ENCODE results near the gene SPECC1.

Gene SPECC1

GRCh38 chr17:20045476-20045875 is 36.3 kb downstream of the SPECC1 start:
- Histone ChIP-seq H3K4me1 (ENCODE audit: insufficient read depth, low read length) (no peaks in the 10 kb centered on the region; the same call in 1 of the 2 replicates), H3K9me3 (ENCODE audit: insufficient read depth, low read depth, low read length) (no peaks in the 10 kb centered on the region), H3K4me3 (ENCODE audit: low read length) (no peak overlapping the region), H3K36me3 (ENCODE audit: insufficient read depth, low read length) (no peaks in the 10 kb centered on the region), H3K27me3 (ENCODE audit: insufficient read depth, low read length) (no peaks in the 10 kb centered on the region), H3K27ac (ENCODE audit: low read depth, low read length) (no peak overlapping the region), H3K9ac (ENCODE audit: low read depth, low read length) (no peak overlapping the region)
- WGBS: 89% methylated on average over 1 of the region's 1 CpG

GRCh38 chr17:20046629-20047028 is 37.5 kb downstream of the SPECC1 start:
- Histone ChIP-seq H3K27ac (ENCODE audit: low read depth, low read length) (no peak overlapping the region), H3K4me3 (ENCODE audit: low read length) (no peak overlapping the region), H3K27me3 (ENCODE audit: insufficient read depth, low read length) (no peaks in the 10 kb centered on the region), H3K4me1 (ENCODE audit: insufficient read depth, low read length) (no peaks in the 10 kb centered on the region; the same call in 1 of the 2 replicates), H3K36me3 (ENCODE audit: insufficient read depth, low read length) (no peaks in the 10 kb centered on the region), H3K9me3 (ENCODE audit: insufficient read depth, low read depth, low read length) (no peaks in the 10 kb centered on the region), H3K9ac (ENCODE audit: low read depth, low read length) (no peak overlapping the region)
- 84% methylated on average over 8 of the region's 8 CpGs for WGBS

GRCh38 chr17:20051624-20052023 is 42.5 kb downstream of the SPECC1 start:
- WGBS: 92% methylated on average over 2 of the region's 2 CpGs
- Histone ChIP-seq H3K27ac (ENCODE audit: low read depth, low read length) (no peak overlapping the region), H3K4me1 (ENCODE audit: insufficient read depth, low read length) (no peaks in the 10 kb centered on the region; the same call in 1 of the 2 replicates), H3K9me3 (ENCODE audit: insufficient read depth, low read depth, low read length) (peaks cover 4% of the 10 kb centered on the region; the same call in 1 of the 2 replicates), H3K27me3 (ENCODE audit: insufficient read depth, low read length) (no peaks in the 10 kb centered on the region), H3K9ac (ENCODE audit: low read depth, low read length) (no peak overlapping the region), H3K4me3 (ENCODE audit: low read length) (no peak overlapping the region), H3K36me3 (ENCODE audit: insufficient read depth, low read length) (no peaks in the 10 kb centered on the region)

- Histone ChIP-seq H3K36me3 (ENCODE audit: insufficient read depth, low read length) (no peaks in the 10 kb centered on the region), H3K27ac (ENCODE audit: low read depth, low read length) (no peak overlapping the region), H3K9ac (ENCODE audit: low read depth, low read length) (no peak overlapping the region), H3K4me3 (ENCODE audit: low read length) (no peak overlapping the region), H3K4me1 (ENCODE audit: insufficient read depth, low read length) (no peaks in the 10 kb centered on the region), H3K9me3 (ENCODE audit: insufficient read depth, low read depth, low read length) (peaks cover 4% of the 10 kb centered on the region; the same call in 1 of the 2 replicates), H3K27me3 (ENCODE audit: insufficient read depth, low read length) (no peaks in the 10 kb centered on the region)
- WGBS: 97% methylated on average over 4 of the region's 4 CpGs
Measured at GRCh38 chr17:20053361-20053964, 44.3 kb downstream of the SPECC1 start.

- Histone ChIP-seq H3K9me3 (ENCODE audit: insufficient read depth, low read depth, low read length) (no peaks in the 10 kb centered on the region), H3K36me3 (ENCODE audit: insufficient read depth, low read length) (no peaks in the 10 kb centered on the region), H3K27me3 (ENCODE audit: insufficient read depth, low read length) (no peaks in the 10 kb centered on the region), H3K27ac (ENCODE audit: low read depth, low read length) (no peak overlapping the region), H3K9ac (ENCODE audit: low read depth, low read length) (no peak overlapping the region), H3K4me1 (ENCODE audit: insufficient read depth, low read length) (peaks cover 15% of the 10 kb centered on the region), H3K4me3 (ENCODE audit: low read length) (no peak overlapping the region)
- WGBS: 83% methylated on average over 3 of the region's 3 CpGs
Measured at GRCh38 chr17:20059728-20060188, 50.6 kb downstream of the SPECC1 start.

DNA sequence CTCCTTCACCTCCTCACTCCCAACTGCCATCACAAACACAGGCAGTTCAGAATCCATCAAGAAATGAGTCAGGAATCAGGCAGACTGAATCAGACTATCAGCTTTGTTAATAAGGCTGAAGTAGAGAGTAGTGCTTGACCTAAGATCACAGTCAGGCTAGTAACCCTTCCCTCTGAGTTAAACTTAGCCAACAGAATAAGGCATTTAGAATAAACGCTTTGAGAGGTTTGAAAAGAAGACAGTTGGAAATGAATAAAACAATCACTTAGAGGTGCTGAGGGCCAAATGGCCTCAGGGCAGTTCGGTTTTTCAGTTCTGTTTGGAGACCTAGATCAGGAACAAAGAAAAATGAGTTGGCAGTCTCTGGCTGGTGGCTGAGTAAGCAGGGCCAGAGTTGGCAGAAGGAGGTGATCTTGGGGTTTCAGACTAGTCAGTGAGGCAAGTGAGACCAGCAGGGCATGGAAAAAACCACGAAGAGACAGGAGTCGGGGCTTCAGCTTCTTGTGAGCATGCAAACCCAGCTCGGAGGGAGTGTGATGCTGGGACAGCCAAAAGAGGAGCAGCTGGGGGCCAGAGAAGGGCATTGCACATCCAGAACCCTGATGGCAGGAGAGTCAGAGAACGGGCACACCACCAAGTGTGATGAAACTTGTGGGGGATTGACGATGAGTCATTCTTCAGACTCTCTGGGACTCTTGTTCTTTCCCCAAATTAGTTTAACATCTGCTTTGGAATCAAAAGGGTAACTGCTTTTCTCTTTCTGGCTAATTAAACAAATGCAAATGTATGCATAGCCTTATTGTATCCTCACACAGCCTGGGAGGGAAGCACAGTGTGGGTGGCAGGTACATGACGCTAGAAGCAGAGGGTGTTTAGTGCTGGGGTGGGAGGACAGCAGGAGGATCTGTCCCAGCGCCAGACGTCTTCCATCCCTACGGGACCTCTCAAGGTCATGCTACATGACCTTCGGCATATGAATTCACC is 54.8 kb downstream of the SPECC1 start:
- H3K36me3 ChIP-seq (ENCODE audit: insufficient read depth, low read length): no peaks in the 10 kb centered on the region
- no peak overlapping the region for H3K4me3 ChIP-seq (ENCODE audit: low read length)
- 65% methylated on average over 12 of the region's 12 CpGs for WGBS
- H3K4me1 ChIP-seq (ENCODE audit: insufficient read depth, low read length): peaks cover 16% of the 10 kb centered on the region
- no peak overlapping the region for H3K9ac ChIP-seq (ENCODE audit: low read depth, low read length)
- H3K27me3 ChIP-seq (ENCODE audit: insufficient read depth, low read length): no peaks in the 10 kb centered on the region
- no peaks in the 10 kb centered on the region for H3K9me3 ChIP-seq (ENCODE audit: insufficient read depth, low read depth, low read length)
- H3K27ac ChIP-seq (ENCODE audit: low read depth, low read length): no peak overlapping the region

DNA sequence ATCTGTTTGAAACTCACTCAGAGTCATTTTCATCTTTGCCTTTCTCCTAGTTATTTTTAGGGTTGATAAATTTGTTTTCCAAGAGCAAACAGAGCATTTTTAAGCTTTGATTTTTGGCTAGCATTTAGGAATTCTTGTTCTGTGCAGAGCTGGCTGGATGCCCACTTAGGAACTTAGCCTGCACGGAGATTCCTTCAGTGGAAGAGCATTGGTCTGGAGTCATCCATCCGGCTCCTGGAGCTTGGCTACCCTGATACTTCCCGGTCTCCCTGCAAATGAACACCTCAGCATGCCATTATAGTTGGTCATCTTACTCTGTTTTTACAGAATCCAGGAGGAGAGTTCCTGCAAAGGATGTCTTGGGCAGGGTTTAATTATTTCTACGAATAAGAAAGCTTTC is 57.1 kb downstream of the SPECC1 start:
- H3K4me3 ChIP-seq (ENCODE audit: low read length): no peak overlapping the region
- peaks cover 16% of the 10 kb centered on the region for H3K4me1 ChIP-seq (ENCODE audit: insufficient read depth, low read length)
- H3K36me3 ChIP-seq (ENCODE audit: insufficient read depth, low read length): no peaks in the 10 kb centered on the region
- H3K27me3 ChIP-seq (ENCODE audit: insufficient read depth, low read length): no peaks in the 10 kb centered on the region
- WGBS: 90% methylated on average over 4 of the region's 4 CpGs
- H3K27ac ChIP-seq (ENCODE audit: low read depth, low read length): no peak overlapping the region
- no peaks in the 10 kb centered on the region for H3K9me3 ChIP-seq (ENCODE audit: insufficient read depth, low read depth, low read length)
- no peak overlapping the region for H3K9ac ChIP-seq (ENCODE audit: low read depth, low read length)

GRCh38 chr17:20067711-20068110 is 58.6 kb downstream of the SPECC1 start:
- Histone ChIP-seq H3K27ac (ENCODE audit: low read depth, low read length) (no peak overlapping the region), H3K27me3 (ENCODE audit: insufficient read depth, low read length) (no peaks in the 10 kb centered on the region), H3K4me3 (ENCODE audit: low read length) (no peak overlapping the region), H3K9ac (ENCODE audit: low read depth, low read length) (no peak overlapping the region), H3K36me3 (ENCODE audit: insufficient read depth, low read length) (no peaks in the 10 kb centered on the region), H3K9me3 (ENCODE audit: insufficient read depth, low read depth, low read length) (no peaks in the 10 kb centered on the region), H3K4me1 (ENCODE audit: insufficient read depth, low read length) (peaks cover 16% of the 10 kb centered on the region)
- WGBS: 98% methylated on average over 4 of the region's 4 CpGs

DNA sequence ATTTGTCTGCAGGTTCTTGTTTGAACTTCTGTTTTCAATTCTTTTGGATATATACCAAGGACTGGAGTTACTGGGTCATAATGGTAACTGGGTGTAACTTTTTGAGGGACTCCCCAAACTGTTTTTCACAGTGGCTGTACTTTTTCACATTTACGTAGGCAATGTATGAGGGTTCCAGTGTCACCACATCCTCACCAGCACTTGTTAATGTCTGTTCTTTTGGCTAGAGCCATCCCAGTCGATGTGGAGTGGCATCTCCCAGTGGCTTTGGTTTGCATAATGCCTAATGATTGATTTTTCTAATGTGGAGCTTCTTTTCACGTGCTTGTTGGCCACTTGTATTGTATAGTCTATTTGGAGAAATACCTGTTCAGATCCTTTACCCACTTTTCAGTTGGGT is 59.3 kb downstream of the SPECC1 start:
- Histone ChIP-seq H3K27me3 (ENCODE audit: insufficient read depth, low read length) (no peaks in the 10 kb centered on the region), H3K36me3 (ENCODE audit: insufficient read depth, low read length) (no peaks in the 10 kb centered on the region), H3K9ac (ENCODE audit: low read depth, low read length) (no peak overlapping the region), H3K27ac (ENCODE audit: low read depth, low read length) (no peak overlapping the region), H3K4me1 (ENCODE audit: insufficient read depth, low read length) (peaks cover 20% of the 10 kb centered on the region), H3K9me3 (ENCODE audit: insufficient read depth, low read depth, low read length) (no peaks in the 10 kb centered on the region), H3K4me3 (ENCODE audit: low read length) (no peak overlapping the region)
- 96% methylated on average over 3 of the region's 3 CpGs for WGBS

- Histone ChIP-seq H3K9me3 (ENCODE audit: insufficient read depth, low read depth, low read length) (no peaks in the 10 kb centered on the region), H3K9ac (ENCODE audit: low read depth, low read length) (no peak overlapping the region), H3K4me1 (ENCODE audit: insufficient read depth, low read length) (peaks cover 12% of the 10 kb centered on the region; the same call in 1 of the 2 replicates), H3K27ac (ENCODE audit: low read depth, low read length) (no peak overlapping the region), H3K36me3 (ENCODE audit: insufficient read depth, low read length) (no peaks in the 10 kb centered on the region), H3K27me3 (ENCODE audit: insufficient read depth, low read length) (no peaks in the 10 kb centered on the region), H3K4me3 (ENCODE audit: low read length) (no peak overlapping the region)
- WGBS: 94% methylated on average over 4 of the region's 4 CpGs
Measured at GRCh38 chr17:20071824-20072691, 62.9 kb downstream of the SPECC1 start.

GRCh38 chr17:20072692-20072992 is 63.5 kb downstream of the SPECC1 start:
- H3K9ac ChIP-seq (ENCODE audit: low read depth, low read length): no peak overlapping the region
- peaks cover 12% of the 10 kb centered on the region; the same call in 1 of the 2 replicates for H3K4me1 ChIP-seq (ENCODE audit: insufficient read depth, low read length)
- 93% methylated on average over 3 of the region's 3 CpGs for WGBS
- H3K9me3 ChIP-seq (ENCODE audit: insufficient read depth, low read depth, low read length): no peaks in the 10 kb centered on the region
- H3K4me3 ChIP-seq (ENCODE audit: low read length): no peak overlapping the region
- H3K27me3 ChIP-seq (ENCODE audit: insufficient read depth, low read length): no peaks in the 10 kb centered on the region
- H3K36me3 ChIP-seq (ENCODE audit: insufficient read depth, low read length): no peaks in the 10 kb centered on the region
- no peak overlapping the region for H3K27ac ChIP-seq (ENCODE audit: low read depth, low read length)

All from HUES64 (cell line).